Suprapubic skin (tissue), 4 donors: ENCODE results near the gene ATG2B.

Source experiments
- CTCF ChIP-seq, 2 donors: fragments of 200-600 bp in 1 of 2; fragments of 450-650 bp in 1 of 2; sonication (generic) in 1 of 2; IDR thresholded peaks; one replicate each; pipeline ENCODE4 v1.5.1; 2016 to 2019; ENCODE audit warnings: antibody characterized with exemption in 2 of 2, mild to moderate bottlenecking in 1 of 2, moderate library complexity in 1 of 2
- EP300 ChIP-seq: sonication (generic); formaldehyde crosslinking; IDR thresholded peaks from one replicate; pipeline ENCODE4 v1.6.1; 2017; ENCODE audit warnings: antibody characterized with exemption
- POLR2AphosphoS5 ChIP-seq, 3 donors: sonication (generic); formaldehyde crosslinking; IDR thresholded peaks; one replicate each; pipeline ENCODE4 v1.6.1; 2017; ENCODE audit warnings: antibody characterized with exemption in 3 of 3

GRCh38 chr14:96303981-96304380 lies 59.2 kb downstream of the ATG2B start:
- TF ChIP-seq EP300 (no peak), CTCF (IDR thresholded peaks at IDR 0.05) (no peak), POLR2AphosphoS5 (IDR thresholded peaks at IDR 0.05) (no peak)
